GM12878 (cell line): Measurements from ENCODE around the gene KPNA4. TPM values are rescaled to one million over a fixed set of nuclear protein-coding genes. Genes with fewer than 3 reads are reported as not detected.
A peak's percentile ranks its signal among the peaks of the same experiment; 100 is the strongest.

Source experiments
- ATF3 ChIP-seq: IDR thresholded peaks from 2 replicates; pipeline ENCODE4 v1.6.1; 2011; ENCODE audit warnings: low read depth, mild to moderate bottlenecking, low read length, moderate library complexity, borderline replicate concordance; ENCODE audit errors: extremely low read depth
- BRCA1 ChIP-seq: IDR thresholded peaks from 2 replicates; pipeline ENCODE4 v1.6.1; 2011; ENCODE audit warnings: low read depth, low read length, improper control_type of control experiment
- CREB1 ChIP-seq: IDR thresholded peaks from 2 replicates; pipeline ENCODE4 v1.6.1; 2012; ENCODE audit warnings: low read depth, mild to moderate bottlenecking, inconsistent platforms
- E4F1 ChIP-seq: fragments of 450-650 bp; IDR thresholded peaks from 2 replicates; pipeline ENCODE4 v1.6.1; 2018; ENCODE audit warnings: borderline replicate concordance, mild to moderate bottlenecking; ENCODE audit not compliant: partially characterized antibody
- EED ChIP-seq: sonication (generic); IDR thresholded peaks from 2 replicates; pipeline ENCODE4 v1.6.1; 2016; ENCODE audit warnings: antibody characterized with exemption, low read depth
- GATAD2B ChIP-seq: fragments of 450-650 bp; conservative IDR thresholded peaks from 2 replicates; pipeline ENCODE4 v1.6.1; 2017; ENCODE audit warnings: low read depth, mild to moderate bottlenecking, moderate library complexity
- HDAC2 ChIP-seq: fragments of 200-600 bp; sonication (generic); IDR thresholded peaks from 2 replicates; pipeline ENCODE4 v1.6.1; 2017
- HDAC6 ChIP-seq: fragments of 200-600 bp; sonication (generic); IDR thresholded peaks from one replicate; pipeline ENCODE4 v1.8.0; 2017; ENCODE audit warnings: antibody characterized with exemption; ENCODE audit not compliant: unreplicated experiment
- HDGF ChIP-seq: fragments of 450-650 bp; IDR thresholded peaks from 2 replicates; pipeline ENCODE4 v1.6.1; 2016; ENCODE audit warnings: antibody characterized with exemption
- HSF1 ChIP-seq: fragments of 150-350 bp; IDR thresholded peaks from 2 replicates; pipeline ENCODE4 v1.6.1; 2014; ENCODE audit warnings: mild to moderate bottlenecking, low read depth, low read length
- MAX ChIP-seq: IDR thresholded peaks from 2 replicates; pipeline ENCODE4 v1.6.1; 2012; ENCODE audit warnings: low read depth, low read length, improper control_type of control experiment
- NBN ChIP-seq: fragments of 450-650 bp; IDR thresholded peaks from 2 replicates; pipeline ENCODE4 v1.6.1; 2016
- RFX5 ChIP-seq: IDR thresholded peaks from 2 replicates; pipeline ENCODE4 v1.6.1; 2011; ENCODE audit warnings: low read depth, low read length, improper control_type of control experiment
- SIX5 ChIP-seq: IDR thresholded peaks from 2 replicates; pipeline ENCODE4 v1.6.1; 2011; ENCODE audit warnings: mild to moderate bottlenecking, low read depth, low read length, moderate library complexity; ENCODE audit not compliant: severe bottlenecking
- ZBED1 ChIP-seq: IDR thresholded peaks from 2 replicates; pipeline ENCODE4 v1.6.1; 2016; ENCODE audit warnings: borderline replicate concordance
- ZBTB4 ChIP-seq: fragments of 450-650 bp; formaldehyde crosslinking; IDR thresholded peaks from 2 replicates; pipeline ENCODE4 v1.4.0; 2022; ENCODE audit warnings: mild to moderate bottlenecking, moderate library complexity
- ZNF24 ChIP-seq: fragments of 450-650 bp; IDR thresholded peaks from 2 replicates; pipeline ENCODE4 v1.6.1; 2017; ENCODE audit warnings: antibody characterized with exemption, mild to moderate bottlenecking
- ZNF687 ChIP-seq: fragments of 450-650 bp; IDR thresholded peaks from 2 replicates; pipeline ENCODE4 v1.6.1; 2017; ENCODE audit warnings: mild to moderate bottlenecking, moderate library complexity
- polyA plus RNA-seq, 11 experiments: library from polyadenylated mRNA; depleted of rRNA in 4 of 11; unstranded in 6 of 11; stranded (reverse) in 5 of 11; fragments of >200 nt; fragmentation: Nextera tagmentation in 4 of 11; fragmentation: Illumina TruSeq in 1 of 11; extraction: Ambion mirVana in 4 of 11; extraction: Trizol in 1 of 11; gene quantifications; 1 replicate in 1 of 11; 2 replicates in 10 of 11; pipeline versions ENCODE4 v1.2.1 to v1.2.3, GENCODE V29; 2011 to 2016; ENCODE audit warnings: inconsistent platforms in 2 of 11, missing spikeins in 2 of 11, low read depth in 1 of 11
- total RNA-seq, 4 experiments: library from RNA; depleted of rRNA in 3 of 4; stranded (reverse); fragments of >200 nt in 3 of 4; fragmentation: Illumina TruSeq in 1 of 4; extraction: Trizol in 1 of 4; gene quantifications; 2 replicates each; pipeline versions ENCODE4 v1.2.1 to v1.2.3, GENCODE V29; 2013 to 2021

KPNA4 gene
- total and polyA plus RNA-seq, 10 of the 15 experiments (the other 5 are each of a cell fraction or from before 2014, with no cell fraction given) = 9.9 to 40.6 (median 18.1) TPM

- TF ChIP-seq ZNF687 (no peak), RFX5 (no peak), ZNF24 (no peak), GATAD2B (no peak), HDAC6 (no peak), ZBED1 (peak; percentile 33; the same call in 1 of the 2 replicates), BRCA1 (no peak), SIX5 (no peak), ATF3 (no peak), NBN (peak; percentile 83; the same call in 1 of the 2 replicates), EED (peak; percentile 92), E4F1 (no peak), ZBTB4 (CRISPR knock-in tag) (no peak), CREB1 (no peak), HSF1 (no peak), HDAC2 (no peak), HDGF (no peak), MAX (no peak)
Measured at GRCh38 chr3:160448845-160449635, 116.3 kb downstream of the KPNA4 start (continued).
